RWPE1 (cell line): ENCODE measurements around the gene DPEP2NB.

Experiments used
- CTCF ChIA-PET: fragments of 350-600 bp; sonication (Branson Sonifier 250); formaldehyde crosslinking; extraction: SDS; loops from one replicate; lab custom pipeline; 2021; lab: Yijun Ruan, JAX
- POLR2A ChIA-PET: fragments of 400-600 bp; formaldehyde crosslinking; extraction: SDS; loops from one replicate; lab custom pipeline; 2020; ENCODE audit warnings: antibody characterized with exemption; ENCODE audit not compliant: low non-redundant PET; lab: Yijun Ruan, JAX
- DNase-seq: peaks from one replicate; pipeline ENCODE4 v3.0.0; 2012; ENCODE audit warnings: low spot score
- H3K27ac ChIP-seq: fragments of 450-650 bp; 2 replicates; pipeline ENCODE4 v1.5.1; 2017
- TF ChIP-seq, protein P1 (sequence below): fragments of 450-650 bp; conservative IDR thresholded peaks from 2 replicates; pipeline ENCODE4 v1.5.1; 2017; ENCODE audit warnings: low read depth, mild to moderate bottlenecking

DPEP2NB gene, protein sequence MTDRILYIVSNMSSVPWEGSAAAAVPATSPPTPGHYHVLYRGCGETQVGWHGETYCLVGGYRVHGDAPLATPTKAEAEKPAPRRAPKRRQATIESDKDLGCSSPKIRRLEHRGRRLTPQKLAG

DNA sequence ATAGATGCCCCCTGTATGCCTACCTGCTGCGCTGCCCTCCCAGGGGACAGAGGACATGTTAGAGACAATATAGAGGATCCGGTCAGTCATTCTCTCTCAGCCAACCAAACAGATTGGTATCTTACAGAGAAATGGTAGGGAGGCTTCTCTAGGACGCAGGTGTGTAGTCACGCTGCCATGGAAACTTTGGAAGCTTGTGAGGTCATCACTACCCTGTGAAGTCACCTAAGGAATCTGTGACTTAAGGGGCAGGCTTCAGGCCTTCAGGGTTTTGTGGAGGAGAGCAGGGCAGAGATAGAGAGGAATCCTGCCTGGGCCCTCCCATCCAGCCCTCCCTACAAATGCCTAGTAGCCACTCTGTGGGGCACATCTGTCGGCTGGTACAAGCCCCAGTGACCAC, at the start of gene DPEP2NB:
DPEP2NB (minus strand) TSS at position 231 of the 400 bp plus-strand sequence; CDS start at position 90, 141 bp downstream.
- no peak within 1 kb of the TSS for H3K27ac ChIP-seq
- ChIA-PET CTCF (interaction anchor here (0.6 to 1.6 kb wide), 3 partner anchors 10 to 75 kb away, joined by 3 to 6 read pairs (median 4); no protein-coding TSS in a partner anchor), POLR2A (no interaction called here)
- TF ChIP-seq, protein P1, sequence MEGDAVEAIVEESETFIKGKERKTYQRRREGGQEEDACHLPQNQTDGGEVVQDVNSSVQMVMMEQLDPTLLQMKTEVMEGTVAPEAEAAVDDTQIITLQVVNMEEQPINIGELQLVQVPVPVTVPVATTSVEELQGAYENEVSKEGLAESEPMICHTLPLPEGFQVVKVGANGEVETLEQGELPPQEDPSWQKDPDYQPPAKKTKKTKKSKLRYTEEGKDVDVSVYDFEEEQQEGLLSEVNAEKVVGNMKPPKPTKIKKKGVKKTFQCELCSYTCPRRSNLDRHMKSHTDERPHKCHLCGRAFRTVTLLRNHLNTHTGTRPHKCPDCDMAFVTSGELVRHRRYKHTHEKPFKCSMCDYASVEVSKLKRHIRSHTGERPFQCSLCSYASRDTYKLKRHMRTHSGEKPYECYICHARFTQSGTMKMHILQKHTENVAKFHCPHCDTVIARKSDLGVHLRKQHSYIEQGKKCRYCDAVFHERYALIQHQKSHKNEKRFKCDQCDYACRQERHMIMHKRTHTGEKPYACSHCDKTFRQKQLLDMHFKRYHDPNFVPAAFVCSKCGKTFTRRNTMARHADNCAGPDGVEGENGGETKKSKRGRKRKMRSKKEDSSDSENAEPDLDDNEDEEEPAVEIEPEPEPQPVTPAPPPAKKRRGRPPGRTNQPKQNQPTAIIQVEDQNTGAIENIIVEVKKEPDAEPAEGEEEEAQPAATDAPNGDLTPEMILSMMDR: no peak
- DNase-seq: no peak

DNA sequence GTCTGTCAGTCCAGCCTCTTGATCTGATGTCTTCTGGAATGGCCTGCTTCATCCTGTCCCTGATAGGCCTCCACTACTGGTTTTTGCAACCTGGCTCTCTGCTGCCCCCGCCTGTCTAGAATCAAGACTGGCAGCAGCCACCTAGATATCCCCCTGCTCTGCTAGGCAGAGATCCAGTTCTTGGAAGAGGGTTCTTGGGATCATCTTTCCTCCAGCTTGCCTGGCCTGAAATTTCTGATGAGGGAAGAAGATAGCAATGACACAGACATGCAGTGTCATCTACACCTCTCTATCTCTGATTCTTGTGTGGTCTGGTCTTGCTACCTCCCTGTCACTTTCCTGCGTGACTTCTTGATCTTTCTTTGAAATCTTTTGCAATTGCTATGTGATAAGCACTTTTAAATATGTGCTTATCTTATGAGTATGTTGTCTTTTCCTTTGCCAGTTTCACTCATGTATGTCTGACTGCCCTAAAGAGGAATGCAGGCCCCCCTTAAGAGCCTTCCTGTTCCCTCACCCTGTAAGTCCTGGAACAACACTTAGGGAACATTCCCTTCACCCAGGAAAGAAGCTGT, 49.2 kb upstream of the DPEP2NB start:
- ChIA-PET CTCF (interaction anchor here (0.6 to 1.9 kb wide), 10 partner anchors 17 to 320 kb away, joined by 3 to 8 read pairs (median 4); no protein-coding TSS in a partner anchor), POLR2A (no interaction called here)
- peak overlapping the region; percentile 60 for H3K27ac ChIP-seq
- TF ChIP-seq, protein P1: peak; percentile 74
- peak; percentile 70 for DNase-seq

DNA sequence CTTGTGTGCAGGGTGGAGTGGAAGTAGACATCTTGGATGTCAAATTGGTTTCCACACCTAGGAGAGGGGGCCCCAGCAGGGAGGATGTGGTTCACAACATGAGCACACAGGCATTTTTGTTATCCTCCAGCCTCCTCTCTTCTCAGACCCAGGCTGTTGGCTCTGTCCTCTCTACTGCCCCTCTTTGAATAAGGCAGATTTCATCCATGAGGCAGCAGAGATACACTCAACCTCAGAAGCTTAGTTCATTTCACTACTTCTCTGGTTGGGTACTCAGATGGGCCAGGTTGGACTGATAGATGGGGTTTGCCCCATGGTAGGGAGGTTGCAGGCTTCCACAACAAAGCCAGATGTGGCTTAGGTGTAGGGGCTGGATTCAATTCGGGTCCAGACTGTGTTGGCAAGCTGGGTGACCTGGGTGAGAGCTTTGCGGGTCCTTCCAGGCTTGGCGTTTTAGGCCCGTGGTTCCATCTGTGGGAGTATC, 47.2 kb upstream of the DPEP2NB start:
- DNase-seq: no peak
- ChIA-PET CTCF (interaction anchor here (0.6 kb wide), 1 partner anchor 391 kb away, joined by 4 read pairs; no protein-coding TSS in a partner anchor), POLR2A (no interaction called here)
- TF ChIP-seq, protein P1: no peak
- no peak overlapping the region for H3K27ac ChIP-seq

DNA sequence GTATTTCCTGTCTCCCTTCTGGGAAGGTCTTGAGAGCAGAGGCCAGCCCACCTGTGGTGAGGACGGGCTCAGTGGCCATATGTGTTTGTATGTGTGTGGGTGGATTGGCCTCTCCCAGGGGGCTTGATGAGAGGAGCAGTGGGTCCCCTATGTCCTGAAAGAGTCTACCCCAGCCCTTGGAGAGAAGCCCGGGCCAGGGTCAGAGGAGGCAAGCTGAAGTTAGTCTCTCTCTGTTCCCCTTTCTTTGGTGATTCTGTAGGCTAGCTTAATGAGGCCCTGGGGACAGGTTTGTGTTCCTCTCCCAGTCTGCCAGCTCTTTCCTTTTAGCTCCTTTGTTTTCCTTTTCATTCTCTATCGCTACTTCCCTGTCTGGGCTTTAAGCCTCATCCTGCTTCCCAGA, 45.7 kb upstream of the DPEP2NB start:
- ChIA-PET CTCF (no interaction called here), POLR2A (no interaction called here)
- TF ChIP-seq, protein P1: no peak
- no peak for DNase-seq
- H3K27ac ChIP-seq: no peak overlapping the region; the same call in 1 of the 2 replicates

DNA sequence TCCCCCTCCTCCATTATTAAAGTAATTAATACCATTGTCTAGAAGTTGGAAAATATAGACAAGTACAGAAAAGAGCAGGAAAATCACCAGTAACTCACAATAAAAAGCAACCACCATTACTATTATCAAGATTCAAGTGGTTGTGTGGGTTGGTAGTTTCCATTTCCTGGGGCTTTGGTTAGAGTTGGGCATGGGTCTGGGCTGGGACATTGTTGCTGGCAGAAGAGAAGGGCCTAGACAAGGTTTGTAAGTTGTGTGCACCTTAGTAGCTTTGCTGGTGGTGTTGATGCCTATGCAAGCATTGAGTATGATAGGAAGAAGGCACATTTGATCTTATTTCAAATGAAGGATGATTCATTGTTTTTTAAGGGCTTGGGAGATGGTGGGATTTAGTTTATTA, 44.1 kb upstream of the DPEP2NB start:
- POLR2A ChIA-PET: no interaction called here
- TF ChIP-seq, protein P1: no peak
- no peak for DNase-seq
- CTCF ChIA-PET: interaction anchor here (1.0 kb wide), 1 partner anchor 19 kb away, joined by 4 read pairs; no protein-coding TSS in a partner anchor
- no peak overlapping the region for H3K27ac ChIP-seq

DNA sequence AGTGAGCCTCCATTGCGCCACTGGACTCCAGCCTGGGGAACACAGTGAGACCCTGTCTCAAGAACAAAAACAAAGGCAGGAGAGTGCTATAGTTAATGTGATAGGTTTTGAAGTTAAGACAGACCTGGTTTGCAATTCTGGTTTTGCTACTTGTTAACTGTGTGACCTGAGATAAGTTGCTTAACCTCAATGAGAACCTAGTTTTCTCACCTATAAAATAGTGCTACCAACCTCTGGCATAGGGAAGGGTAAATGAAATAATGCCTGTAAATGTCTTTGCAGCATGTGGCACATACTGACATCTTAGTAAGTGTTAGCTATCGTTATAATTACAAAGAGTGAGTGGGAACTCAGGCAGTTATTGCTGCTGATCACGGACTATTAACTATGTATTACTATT, 39.7 kb upstream of the DPEP2NB start:
- ChIA-PET CTCF (interaction anchor here (0.7 kb wide), 1 partner anchor 121 kb away, joined by 6 read pairs; no protein-coding TSS in a partner anchor), POLR2A (no interaction called here)
- no peak overlapping the region for H3K27ac ChIP-seq
- DNase-seq: no peak
- TF ChIP-seq, protein P1: no peak
